Endometrial microvascular endothelial cells (primary cell): ENCODE measurements around the gene FAM83F. TPM values are rescaled to one million over a fixed set of nuclear protein-coding genes. Genes with fewer than 3 reads are reported as not detected.
"Not testable (repeated sequence)": the region's sequence is repeated elsewhere in the genome, so short reads cannot be mapped to it uniquely, and the experiment has no call there.

Experiments used
- in situ Hi-C: cut with HindIII; loops from 2 replicates; pipeline ENCODE4 v1.10.0; 2017; ENCODE audit warnings: low sequenced_read_pairs, low pct_unique_long_range_greater_than_20kb; ENCODE audit errors: inconsistent ontology term
- total RNA-seq: library from RNA; depleted of rRNA; stranded (reverse); fragments of >200 nt; gene quantifications from one replicate; pipeline ENCODE4 v1.2.3, GENCODE V29; 2015; ENCODE audit errors: inconsistent ontology term

Gene FAM83F
- total RNA-seq, 1 donor from 2014 or later, result not detected

GRCh38 chr22:40006641-40007040, 11.9 kb downstream of the FAM83F start:
- in situ Hi-C loops, result loop anchor here (25.0 kb wide), 1 partner anchor 444 kb away; the partner anchor contains the start of gene CACNA1I

- in situ Hi-C loops, result loop anchor here (25.0 kb wide), 1 partner anchor 446 kb away; the partner anchor contains the start of gene CACNA1I
Measured at GRCh38 chr22:40007853-40008710, 13.3 kb downstream of the FAM83F start.

- in situ Hi-C loops, result loop anchor here (25.0 kb wide), 1 partner anchor 447 kb away; the partner anchor contains the start of gene CACNA1I
Measured at GRCh38 chr22:40008726-40009291, 14.1 kb downstream of the FAM83F start.

DNA sequence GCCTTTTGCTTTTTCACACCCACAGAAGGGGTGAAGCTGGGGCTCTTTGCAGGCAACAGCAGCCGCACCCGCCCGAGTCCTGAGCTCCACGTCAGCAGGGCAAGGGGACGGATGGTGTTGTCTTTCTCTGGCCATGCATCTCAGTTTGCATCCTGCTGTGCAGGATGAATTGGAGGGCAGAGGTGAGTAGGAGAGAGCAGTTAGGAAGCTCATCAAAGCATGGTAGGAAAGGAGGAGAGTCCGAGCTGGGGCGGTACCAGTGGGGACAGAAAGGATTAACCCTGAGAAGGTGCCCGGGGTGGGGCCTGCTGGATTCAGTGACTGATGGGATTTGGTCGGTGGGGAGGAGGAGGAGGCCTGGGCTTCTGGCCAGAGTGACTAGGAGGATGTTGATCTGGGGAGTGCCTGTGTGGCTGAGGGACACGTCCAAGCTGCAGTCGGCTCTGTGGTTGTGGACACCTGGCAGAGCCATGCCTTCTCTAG, 14.6 kb downstream of the FAM83F start:
- in situ Hi-C loops, result loop anchor here (25.0 kb wide), 1 partner anchor 447 kb away; the partner anchor contains the start of gene CACNA1I

DNA sequence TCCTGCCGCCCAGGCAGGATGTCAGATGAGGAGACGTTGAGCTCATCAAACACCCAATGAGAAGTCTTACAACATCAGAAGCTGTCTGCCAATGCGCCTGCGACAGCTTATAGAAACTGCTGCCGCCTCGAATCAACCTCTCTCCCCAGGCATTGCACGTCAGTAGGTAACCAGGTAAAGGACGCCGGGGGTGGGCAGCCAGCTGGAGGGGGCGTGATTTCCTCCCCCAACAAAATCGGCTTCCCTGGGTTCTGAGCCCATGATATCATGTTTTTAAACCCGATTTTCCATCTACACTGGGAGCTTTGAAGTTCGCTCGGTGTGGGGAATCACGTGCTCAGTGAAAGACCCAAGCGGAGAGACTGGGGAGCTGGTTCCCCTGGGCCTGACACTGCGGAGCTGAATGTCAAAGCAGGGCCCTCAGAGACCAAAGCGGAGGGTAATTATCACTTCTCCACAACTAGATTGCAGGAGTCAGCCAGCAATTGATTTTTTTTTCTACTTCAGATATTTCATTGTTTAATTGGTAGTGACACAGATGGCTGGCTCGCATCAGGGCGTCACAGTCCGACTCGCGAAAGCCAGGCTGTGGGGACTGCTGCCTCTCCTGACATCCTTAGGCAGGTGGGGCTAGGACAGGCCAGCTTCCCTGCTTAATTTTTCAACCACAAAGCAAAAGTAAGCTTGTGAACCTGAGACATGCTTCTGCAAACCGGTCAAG, 15.4 kb downstream of the FAM83F start:
- in situ Hi-C loops, result loop anchor here (25.0 kb wide), 1 partner anchor 448 kb away; the partner anchor contains the start of gene CACNA1I

GRCh38 chr22:40010746-40011145, 16.0 kb downstream of the FAM83F start:
- in situ Hi-C loops, result loop anchor here (25.0 kb wide), 1 partner anchor 448 kb away; the partner anchor contains the start of gene CACNA1I

GRCh38 chr22:40014667-40015248, 20.0 kb downstream of the FAM83F start:
- in situ Hi-C loops, result loop anchor here (25.0 kb wide), 1 partner anchor 452 kb away; the partner anchor contains the start of gene CACNA1I

- in situ Hi-C loops, result loop anchor here (25.0 kb wide), 1 partner anchor 453 kb away; the partner anchor contains the start of gene CACNA1I
Measured at GRCh38 chr22:40015358-40015976, 20.7 kb downstream of the FAM83F start.

- in situ Hi-C loops, result loop anchor here (25.0 kb wide), 1 partner anchor 456 kb away; the partner anchor contains the start of gene CACNA1I
Measured at GRCh38 chr22:40018051-40018450, 23.3 kb downstream of the FAM83F start.

DNA sequence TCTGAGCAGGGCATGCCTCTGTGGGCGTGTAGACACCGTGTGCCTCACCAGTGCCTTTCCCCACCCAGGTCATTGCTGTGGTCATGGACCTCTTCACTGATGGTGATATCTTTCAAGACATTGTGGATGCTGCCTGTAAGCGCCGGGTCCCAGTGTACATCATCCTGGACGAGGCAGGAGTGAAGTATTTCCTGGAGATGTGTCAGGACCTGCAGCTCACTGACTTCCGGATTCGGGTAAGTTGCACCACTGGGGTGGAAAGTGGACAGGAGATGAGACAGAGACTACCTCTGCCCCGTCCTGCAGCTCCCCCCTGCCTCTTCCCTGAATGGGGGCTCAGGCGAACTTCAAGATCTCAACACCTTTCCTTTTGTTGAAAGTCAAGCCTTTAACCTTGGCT, 24.3 kb downstream of the FAM83F start:
- in situ Hi-C loops, result loop anchor here (25.0 kb wide), 1 partner anchor 457 kb away; the partner anchor contains the start of gene CACNA1I

- in situ Hi-C loops, result loop anchor here (25.0 kb wide), 1 partner anchor 459 kb away; the partner anchor contains the start of gene CACNA1I
Measured at GRCh38 chr22:40020956-40021355, 26.2 kb downstream of the FAM83F start.

DNA sequence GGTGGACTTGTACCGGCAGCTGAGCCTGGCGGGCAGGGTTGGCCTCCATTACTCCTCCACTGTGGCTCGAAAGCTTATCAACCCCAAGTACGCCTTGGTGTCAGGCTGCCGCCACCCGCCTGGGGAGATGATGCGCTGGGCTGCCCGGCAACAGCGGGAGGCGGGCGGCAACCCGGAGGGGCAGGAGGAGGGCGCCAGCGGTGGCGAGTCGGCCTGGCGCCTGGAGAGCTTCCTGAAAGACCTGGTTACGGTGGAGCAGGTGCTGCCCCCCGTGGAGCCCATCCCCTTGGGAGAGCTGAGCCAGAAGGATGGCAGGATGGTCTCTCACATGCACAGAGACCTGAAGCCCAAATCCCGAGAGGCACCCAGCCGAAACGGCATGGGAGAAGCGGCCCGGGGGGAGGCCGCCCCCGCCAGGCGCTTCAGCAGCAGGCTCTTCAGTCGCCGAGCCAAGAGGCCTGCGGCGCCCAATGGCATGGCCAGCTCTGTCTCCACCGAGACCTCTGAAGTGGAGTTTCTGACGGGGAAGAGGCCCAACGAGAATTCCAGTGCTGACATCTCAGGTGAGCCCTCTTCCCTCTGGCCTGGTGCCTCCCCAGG, 26.7 kb downstream of the FAM83F start:
- in situ Hi-C loops, result loop anchor here (25.0 kb wide), 1 partner anchor 459 kb away; the partner anchor contains the start of gene CACNA1I

- in situ Hi-C loops, result loop anchor here (25.0 kb wide), 1 partner anchor 460 kb away; the partner anchor contains the start of gene CACNA1I
Measured at GRCh38 chr22:40022536-40023240, 27.9 kb downstream of the FAM83F start.

DNA sequence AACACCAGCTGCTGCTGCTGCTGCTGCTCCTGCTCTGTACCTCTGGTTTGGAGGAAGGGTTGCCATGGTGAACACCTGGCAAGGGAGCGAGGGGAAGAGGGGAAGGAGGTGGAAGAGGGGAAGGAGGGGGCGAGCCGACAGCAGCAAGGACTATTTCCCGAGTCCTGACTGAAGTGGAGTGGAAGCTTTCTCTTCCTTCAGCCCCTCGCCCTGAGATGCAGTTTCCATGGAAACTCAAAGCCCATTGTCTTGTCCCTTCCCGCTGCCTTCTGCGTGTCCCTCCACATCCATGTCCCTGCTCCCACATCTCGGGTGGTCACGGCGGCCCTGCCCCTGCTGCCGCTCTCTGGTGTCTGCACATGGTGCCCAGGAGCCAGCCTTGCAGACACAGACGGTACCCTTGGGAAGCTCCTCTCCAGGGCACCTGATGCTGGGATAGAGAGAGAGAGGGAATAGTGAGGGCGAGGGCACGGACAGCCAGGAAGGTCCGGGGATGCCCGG, 28.6 kb downstream of the FAM83F start:
- in situ Hi-C loops, result loop anchor here (25.0 kb wide), 1 partner anchor 461 kb away; the partner anchor contains the start of gene CACNA1I

DNA sequence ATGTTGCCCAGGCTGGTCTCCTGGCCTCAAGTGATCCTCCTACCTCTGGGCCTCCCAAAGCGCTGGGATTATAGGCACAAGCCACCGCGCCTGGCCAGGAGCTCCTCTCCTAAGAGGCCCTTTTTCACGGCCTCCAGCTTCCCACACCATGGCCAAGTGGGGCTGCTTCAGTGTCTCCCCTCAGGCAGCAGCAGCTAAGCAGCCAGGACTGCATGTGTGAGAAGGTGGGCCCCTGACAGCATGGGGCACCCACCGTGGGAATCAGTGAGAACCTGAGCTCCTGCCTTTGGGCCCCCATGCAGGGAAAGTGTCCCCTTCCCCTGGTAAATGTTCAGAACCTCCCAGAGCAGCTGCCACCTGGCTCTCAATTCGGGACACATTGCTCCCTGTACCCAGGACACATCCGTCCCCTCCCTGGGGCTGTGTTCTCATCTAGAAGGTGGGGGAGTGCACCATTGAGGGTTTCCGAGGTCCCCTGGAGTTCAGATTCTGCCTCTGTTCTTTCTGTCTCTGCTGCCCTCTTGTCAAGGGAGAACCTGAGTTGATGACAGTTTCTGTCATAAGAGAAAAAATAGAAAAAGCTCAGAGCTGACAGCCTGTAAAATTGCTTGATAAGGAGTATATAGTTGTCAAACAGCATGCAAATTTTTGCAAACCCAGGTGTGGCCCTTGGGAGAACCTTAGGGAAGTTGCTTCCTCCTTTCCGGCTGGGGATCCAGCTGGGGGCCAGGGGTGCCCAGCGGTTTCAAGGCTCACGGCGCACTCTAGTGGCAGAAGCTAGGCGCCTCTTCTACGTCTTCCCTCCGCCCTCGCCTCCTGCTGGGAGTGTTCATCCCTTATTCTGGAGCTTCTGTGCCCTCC, 29.7 kb downstream of the FAM83F start:
- in situ Hi-C loops, result loop anchor here (25.0 kb wide), 1 partner anchor 462 kb away; the partner anchor contains the start of gene CACNA1I

DNA sequence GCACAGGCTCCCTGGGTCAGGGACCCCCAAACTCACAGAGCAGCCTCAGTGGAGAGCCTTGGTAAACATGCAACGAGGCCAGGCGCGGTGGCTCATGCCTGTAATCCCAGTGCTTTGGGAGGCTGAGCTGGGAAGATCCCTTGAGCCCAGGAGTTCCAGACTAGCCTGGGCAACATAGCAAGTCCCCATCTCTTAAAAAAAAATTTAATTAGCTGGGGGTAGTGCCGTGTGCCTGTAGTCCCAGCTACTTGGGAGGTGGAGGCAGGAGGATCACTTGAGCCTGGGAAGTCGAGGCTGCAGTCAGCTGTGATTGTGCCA, 30.3 kb downstream of the FAM83F start:
- in situ Hi-C loops, result not testable (repeated sequence)
